ENCODE data around the gene GLIS1.

The GLIS1 gene

GRCh38 chr1:53508056-53508990 is 230.6 kb downstream of the GLIS1 start:
- no peak for DNase-seq (ENCODE audit: low spot score)

GRCh38 chr1:53507116-53507820 is 231.7 kb downstream of the GLIS1 start:
- DNase-seq (ENCODE audit: low spot score): no peak

- DNase-seq (ENCODE audit: low spot score): no peak
Observed at GRCh38 chr1:53506355-53507050, 232.5 kb downstream of the GLIS1 start.

- DNase-seq (ENCODE audit: low spot score): no peak
Observed at GRCh38 chr1:53505891-53506290, 233.1 kb downstream of the GLIS1 start.

GRCh38 chr1:53505401-53505800 is 233.6 kb downstream of the GLIS1 start:
- no peak for DNase-seq (ENCODE audit: low spot score)

GRCh38 chr1:53504901-53505300 is 234.1 kb downstream of the GLIS1 start:
- DNase-seq (ENCODE audit: low spot score): no peak

- no peak for DNase-seq (ENCODE audit: low spot score)
Observed at GRCh38 chr1:53503433-53504217, 235.3 kb downstream of the GLIS1 start.

- DNase-seq (ENCODE audit: low spot score): no peak
Observed at GRCh38 chr1:53502641-53503432, 236.1 kb downstream of the GLIS1 start.

- DNase-seq (ENCODE audit: low spot score): no peak
Observed at GRCh38 chr1:53501065-53502005, 237.6 kb downstream of the GLIS1 start.

- no peak for DNase-seq (ENCODE audit: low spot score)
Observed at GRCh38 chr1:53500204-53501064, 238.5 kb downstream of the GLIS1 start.

GRCh38 chr1:53499257-53500203 is 239.4 kb downstream of the GLIS1 start:
- no peak for DNase-seq (ENCODE audit: low spot score)

- DNase-seq (ENCODE audit: low spot score): no peak
Observed at GRCh38 chr1:53498555-53499131, 240.3 kb downstream of the GLIS1 start.

GRCh38 chr1:53495633-53496345 is 243.2 kb downstream of the GLIS1 start:
- DNase-seq (ENCODE audit: low spot score): no peak

GRCh38 chr1:53490351-53490750 is 248.6 kb downstream of the GLIS1 start:
- no peak for DNase-seq (ENCODE audit: low spot score)

- DNase-seq (ENCODE audit: low spot score): no peak
Observed at GRCh38 chr1:53486395-53487026, 252.5 kb downstream of the GLIS1 start.

Data from LoVo (cell line).